HepG2 (cell line): Measurements from ENCODE around the gene MED15.

Experiments
- ARNTL ChIP-seq: sonication (generic); formaldehyde crosslinking; IDR thresholded peaks from 2 replicates; pipeline ENCODE4 v1.4.0; 2020; ENCODE audit warnings: mild to moderate bottlenecking, missing genetic modification reagents
- CTCF ChIP-seq: sonication (generic); formaldehyde crosslinking; IDR thresholded peaks from 2 replicates; pipeline ENCODE4 v1.5.0; 2020; ENCODE audit warnings: mild to moderate bottlenecking, missing genetic modification reagents, moderate library complexity
- HDAC2 ChIP-seq: sonication (generic); formaldehyde crosslinking; IDR thresholded peaks from 2 replicates; pipeline ENCODE4 v1.4.0; 2020; ENCODE audit warnings: missing genetic modification reagents
- IRF1 ChIP-seq: sonication (generic); formaldehyde crosslinking; IDR thresholded peaks from 2 replicates; pipeline ENCODE4 v1.4.0; 2020; ENCODE audit warnings: low read depth, mild to moderate bottlenecking, missing genetic modification reagents
- IRF2 ChIP-seq: IDR thresholded peaks from 2 replicates; pipeline ENCODE4 v1.6.1; 2018; ENCODE audit warnings: missing genetic modification reagents, missing compliant biosample characterization
- MAX ChIP-seq: IDR thresholded peaks from 2 replicates; pipeline ENCODE4 v1.6.1; 2012; ENCODE audit warnings: inconsistent platforms
- NFIC ChIP-seq: IDR thresholded peaks from 2 replicates; pipeline ENCODE4 v1.6.1; 2012; ENCODE audit warnings: mild to moderate bottlenecking, low read length, inconsistent platforms
- POLR2AphosphoS5 ChIP-seq: IDR thresholded peaks from 2 replicates; pipeline ENCODE4 v1.6.1; 2012; ENCODE audit warnings: low read depth, low read length
- YY1 ChIP-seq: IDR thresholded peaks from 2 replicates; pipeline ENCODE4 v1.6.1; 2011; ENCODE audit warnings: low read length, low read depth, moderate library complexity, mild to moderate bottlenecking; ENCODE audit not compliant: insufficient read depth, insufficient replicate concordance

- TF ChIP-seq HDAC2 (CRISPR knock-in tag) = no peak
- no peak for TF ChIP-seq MAX
- TF ChIP-seq POLR2AphosphoS5 = no peak
- TF ChIP-seq CTCF (CRISPR knock-in tag) = no peak
- TF ChIP-seq IRF1 (CRISPR knock-in tag) = no peak
- TF ChIP-seq IRF2 (CRISPR knock-in tag) = no peak
- TF ChIP-seq ARNTL = no peak
- TF ChIP-seq NFIC = no peak
- TF ChIP-seq YY1 = no peak
Measured at GRCh38 chr22:20459862-20460261, 47.5 kb upstream of the MED15 start.
